Hepatocyte (in vitro differentiated cells): Measurements from ENCODE around the gene CNIH1. TPM values are rescaled to one million over a fixed set of nuclear protein-coding genes. Genes with fewer than 3 reads are reported as not detected.
"Not testable (repeated sequence)": the region's sequence is repeated elsewhere in the genome, so short reads cannot be mapped to it uniquely, and the experiment has no call there.

ENCODE experiments used
- DNase-seq: peaks from one replicate; pipeline ENCODE4 v3.0.0-alpha.2; 2016; ENCODE audit warnings: low spot score
- H2AFZ ChIP-seq: fragments of 200-600 bp; sonication (generic); 2 replicates; pipeline ENCODE4 v1.6.0; 2016; ENCODE audit warnings: antibody characterized with exemption, mild to moderate bottlenecking
- H3K27ac ChIP-seq: fragments of 200-600 bp; sonication (generic); 2 replicates; pipeline ENCODE4 v1.5.1; 2016; ENCODE audit warnings: mild to moderate bottlenecking
- H3K27me3 ChIP-seq: fragments of 200-600 bp; sonication (generic); 2 replicates; pipeline ENCODE4 v1.6.1; 2016
- H3K36me3 ChIP-seq: fragments of 200-600 bp; sonication (generic); replicated peaks from 2 replicates; pipeline ENCODE4 v1.5.1; 2016; ENCODE audit warnings: low read depth; ENCODE audit not compliant: insufficient read depth
- H3K4me1 ChIP-seq: fragments of 200-600 bp; sonication (generic); 2 replicates; pipeline ENCODE4 v1.5.1; 2016; ENCODE audit warnings: mild to moderate bottlenecking, moderate library complexity; ENCODE audit not compliant: insufficient read depth
- H3K4me2 ChIP-seq: fragments of 200-600 bp; sonication (generic); 2 replicates; pipeline ENCODE4 v1.6.0; 2016
- H3K4me3 ChIP-seq: fragments of 200-600 bp; sonication (generic); 2 replicates; pipeline ENCODE4 v1.5.1; 2016; ENCODE audit warnings: mild to moderate bottlenecking
- H3K79me2 ChIP-seq: fragments of 200-600 bp; sonication (generic); 2 replicates; pipeline ENCODE4 v1.6.0; 2017; ENCODE audit warnings: mild to moderate bottlenecking
- H3K9me2 ChIP-seq: fragments of 200-600 bp; sonication (generic); replicated peaks from 2 replicates; pipeline ENCODE4 v1.6.0; 2017; ENCODE audit warnings: mild to moderate bottlenecking; ENCODE audit not compliant: insufficient read depth
- H3K9me3 ChIP-seq: fragments of 200-600 bp; sonication (generic); 2 replicates; pipeline ENCODE4 v1.5.1; 2016; ENCODE audit warnings: low read depth, mild to moderate bottlenecking
- H4K20me1 ChIP-seq: fragments of 200-600 bp; sonication (generic); 2 replicates; pipeline ENCODE4 v1.6.0; 2016; ENCODE audit warnings: mild to moderate bottlenecking; ENCODE audit not compliant: insufficient read depth, poor library complexity, severe bottlenecking
- EZH2 ChIP-seq: fragments of 200-600 bp; sonication (generic); IDR thresholded peaks from 2 replicates; pipeline ENCODE4 v1.6.1; 2016; ENCODE audit warnings: antibody characterized with exemption, mild to moderate bottlenecking, borderline replicate concordance
- EZH2phosphoT487 ChIP-seq: fragments of 200-600 bp; sonication (generic); IDR thresholded peaks from one replicate; pipeline ENCODE4 v1.6.1; 2018; ENCODE audit warnings: antibody characterized with exemption, mild to moderate bottlenecking, low read depth, moderate library complexity; ENCODE audit not compliant: unreplicated experiment, severe bottlenecking
- WGBS: methylation state at CpG from one replicate; pipeline ENCODE4 v1.1.6; 2016; ENCODE audit warnings: low lambda C conversion rate; ENCODE audit errors: missing lambda C conversion rate; 5-methylcytosine and 5-hydroxymethylcytosine counted together
- polyA plus RNA-seq: library from polyadenylated mRNA; unstranded; fragments of >200 nt; fragmentation: Nextera tagmentation; extraction: Ambion mirVana; gene quantifications from 2 replicates; pipeline ENCODE4 v1.2.1, GENCODE V29; 2016
- total RNA-seq: library from RNA; depleted of rRNA; stranded (reverse); fragments of >200 nt; gene quantifications from 2 replicates; pipeline ENCODE4 v1.2.3, GENCODE V29; 2014
- TF ChIP-seq, protein P1 (sequence below): fragments of 200-600 bp; sonication (generic); IDR thresholded peaks from 2 replicates; pipeline ENCODE4 v1.5.1; 2016; ENCODE audit warnings: antibody characterized with exemption, mild to moderate bottlenecking; ENCODE audit not compliant: poor library complexity

Gene CNIH1
- total and polyA plus RNA-seq, 2 experiments from 2014 or later: 201 to 320 TPM

- Histone ChIP-seq H3K27me3 (no peaks in the 10 kb centered on the region), H4K20me1 (no peaks in the 10 kb centered on the region), H3K79me2 (peaks cover 2% of the 10 kb centered on the region), H3K4me2 (peak overlapping the region; percentile 73), H3K9me2 (no peaks in the 10 kb centered on the region), H3K4me1 (no peaks in the 10 kb centered on the region), H3K4me3 (peak overlapping the region; percentile 17), H3K27ac (no peak overlapping the region), H3K36me3 (no peaks in the 10 kb centered on the region), H3K9me3 (no peaks in the 10 kb centered on the region), H2AFZ (peak overlapping the region; percentile 38)
- DNase-seq: no peak
- WGBS: 75% methylated on average over 9 of the region's 9 CpGs
- TF ChIP-seq, protein P1, sequence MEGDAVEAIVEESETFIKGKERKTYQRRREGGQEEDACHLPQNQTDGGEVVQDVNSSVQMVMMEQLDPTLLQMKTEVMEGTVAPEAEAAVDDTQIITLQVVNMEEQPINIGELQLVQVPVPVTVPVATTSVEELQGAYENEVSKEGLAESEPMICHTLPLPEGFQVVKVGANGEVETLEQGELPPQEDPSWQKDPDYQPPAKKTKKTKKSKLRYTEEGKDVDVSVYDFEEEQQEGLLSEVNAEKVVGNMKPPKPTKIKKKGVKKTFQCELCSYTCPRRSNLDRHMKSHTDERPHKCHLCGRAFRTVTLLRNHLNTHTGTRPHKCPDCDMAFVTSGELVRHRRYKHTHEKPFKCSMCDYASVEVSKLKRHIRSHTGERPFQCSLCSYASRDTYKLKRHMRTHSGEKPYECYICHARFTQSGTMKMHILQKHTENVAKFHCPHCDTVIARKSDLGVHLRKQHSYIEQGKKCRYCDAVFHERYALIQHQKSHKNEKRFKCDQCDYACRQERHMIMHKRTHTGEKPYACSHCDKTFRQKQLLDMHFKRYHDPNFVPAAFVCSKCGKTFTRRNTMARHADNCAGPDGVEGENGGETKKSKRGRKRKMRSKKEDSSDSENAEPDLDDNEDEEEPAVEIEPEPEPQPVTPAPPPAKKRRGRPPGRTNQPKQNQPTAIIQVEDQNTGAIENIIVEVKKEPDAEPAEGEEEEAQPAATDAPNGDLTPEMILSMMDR: no peak
Measured at GRCh38 chr14:54396183-54396492, 45.0 kb downstream of the CNIH1 start.

DNA sequence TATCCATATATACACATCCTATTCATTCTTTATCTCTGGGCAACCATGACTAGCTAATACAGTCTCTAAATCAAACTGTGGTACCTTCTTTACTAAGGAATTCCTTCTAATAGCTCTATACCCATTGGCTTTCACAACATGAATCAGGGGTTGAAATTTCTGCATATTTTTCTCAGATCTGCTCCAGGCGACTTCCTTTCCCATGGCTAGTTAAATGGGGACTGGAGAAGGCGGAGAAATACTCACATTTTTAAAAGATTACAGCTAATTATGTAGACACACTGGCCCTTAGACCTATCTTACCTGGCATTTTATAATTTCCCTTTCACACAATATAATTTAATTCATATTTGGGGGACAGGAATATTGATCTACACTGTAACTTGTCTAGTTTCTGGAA lies 45.5 kb downstream of the CNIH1 start:
- no peak overlapping the region for H3K27ac ChIP-seq
- no peaks in the 10 kb centered on the region for H3K9me2 ChIP-seq
- no peak for DNase-seq
- no peaks in the 10 kb centered on the region for H3K9me3 ChIP-seq
- no peak overlapping the region for H3K4me2 ChIP-seq
- no peaks in the 10 kb centered on the region for H3K4me1 ChIP-seq
- no peaks in the 10 kb centered on the region for H3K36me3 ChIP-seq
- 94% methylated on average over 2 of the region's 2 CpGs for WGBS
- peaks cover 2% of the 10 kb centered on the region for H3K79me2 ChIP-seq
- H2AFZ ChIP-seq: no peak overlapping the region
- H3K4me3 ChIP-seq: no peak overlapping the region
- TF ChIP-seq, protein P1: no peak
- no peak for TF ChIP-seq EZH2phosphoT487
- no peak for TF ChIP-seq EZH2
- no peaks in the 10 kb centered on the region for H3K27me3 ChIP-seq
- H4K20me1 ChIP-seq: no peaks in the 10 kb centered on the region

DNA sequence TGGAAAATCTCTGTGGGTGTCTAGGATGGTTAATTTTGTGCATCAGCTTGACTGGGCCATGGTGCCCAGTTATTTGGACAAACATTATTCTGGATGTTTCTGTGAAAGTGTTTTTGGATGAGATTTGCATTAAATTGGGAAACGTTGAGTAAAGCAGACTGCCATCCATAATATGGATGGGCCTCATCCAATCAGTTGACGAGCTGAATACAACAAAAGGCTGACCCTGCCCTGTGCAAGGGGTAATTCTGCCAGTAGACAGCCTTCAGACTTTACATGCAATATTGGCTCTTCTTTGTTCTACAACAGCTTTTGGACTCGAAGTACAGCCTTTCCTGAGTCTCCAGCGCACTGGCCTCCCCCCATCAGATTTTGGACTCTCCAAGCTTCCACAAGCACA lies 45.9 kb downstream of the CNIH1 start:
- Histone ChIP-seq H4K20me1 (no peaks in the 10 kb centered on the region), H3K27me3 (no peaks in the 10 kb centered on the region), H3K4me1 (no peaks in the 10 kb centered on the region), H3K79me2 (peaks cover under 1% of the 10 kb centered on the region), H3K9me3 (no peaks in the 10 kb centered on the region), H3K36me3 (no peaks in the 10 kb centered on the region), H3K4me3 (no peak overlapping the region), H3K4me2 (no peak overlapping the region), H3K27ac (no peak overlapping the region), H2AFZ (no peak overlapping the region), H3K9me2 (no peaks in the 10 kb centered on the region)
- WGBS: 86% methylated on average over 4 of the region's 4 CpGs
- TF ChIP-seq EZH2: no peak
- TF ChIP-seq EZH2phosphoT487: no peak
- TF ChIP-seq, protein P1: no peak
- no peak for DNase-seq

DNA sequence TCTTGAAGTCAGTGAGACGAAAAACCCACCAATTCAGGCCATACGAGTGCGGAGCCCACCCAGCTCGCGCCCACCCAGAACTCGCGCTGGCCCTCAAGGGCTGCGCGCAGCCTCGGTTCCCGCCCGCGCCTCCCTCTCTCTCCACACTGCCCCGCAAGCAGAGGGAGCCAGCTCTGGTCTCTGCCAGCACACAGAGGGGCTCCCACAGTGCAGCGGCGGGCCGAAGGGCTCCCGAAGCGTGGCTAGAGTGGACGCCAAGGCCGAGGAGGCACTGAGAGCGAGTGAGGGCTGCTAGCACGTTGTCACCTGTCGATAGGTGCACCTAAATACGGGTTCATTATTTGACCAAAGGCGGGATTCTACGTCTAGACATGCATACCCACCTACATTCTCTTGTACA lies 46.6 kb downstream of the CNIH1 start:
- no peaks in the 10 kb centered on the region for H3K9me3 ChIP-seq
- 99% methylated on average over 25 of the region's 27 CpGs for WGBS
- no peak overlapping the region for H3K4me2 ChIP-seq
- H3K4me3 ChIP-seq: no peak overlapping the region
- H3K79me2 ChIP-seq: no peaks in the 10 kb centered on the region
- H3K4me1 ChIP-seq: no peaks in the 10 kb centered on the region
- H3K27ac ChIP-seq: no peak overlapping the region
- no peak for DNase-seq
- no peak overlapping the region for H2AFZ ChIP-seq
- TF ChIP-seq EZH2phosphoT487 (no peak), EZH2 (no peak)
- TF ChIP-seq, protein P1: no peak
- no peaks in the 10 kb centered on the region for H3K27me3 ChIP-seq
- H3K9me2 ChIP-seq: no peaks in the 10 kb centered on the region
- no peaks in the 10 kb centered on the region for H3K36me3 ChIP-seq
- no peaks in the 10 kb centered on the region for H4K20me1 ChIP-seq

DNA sequence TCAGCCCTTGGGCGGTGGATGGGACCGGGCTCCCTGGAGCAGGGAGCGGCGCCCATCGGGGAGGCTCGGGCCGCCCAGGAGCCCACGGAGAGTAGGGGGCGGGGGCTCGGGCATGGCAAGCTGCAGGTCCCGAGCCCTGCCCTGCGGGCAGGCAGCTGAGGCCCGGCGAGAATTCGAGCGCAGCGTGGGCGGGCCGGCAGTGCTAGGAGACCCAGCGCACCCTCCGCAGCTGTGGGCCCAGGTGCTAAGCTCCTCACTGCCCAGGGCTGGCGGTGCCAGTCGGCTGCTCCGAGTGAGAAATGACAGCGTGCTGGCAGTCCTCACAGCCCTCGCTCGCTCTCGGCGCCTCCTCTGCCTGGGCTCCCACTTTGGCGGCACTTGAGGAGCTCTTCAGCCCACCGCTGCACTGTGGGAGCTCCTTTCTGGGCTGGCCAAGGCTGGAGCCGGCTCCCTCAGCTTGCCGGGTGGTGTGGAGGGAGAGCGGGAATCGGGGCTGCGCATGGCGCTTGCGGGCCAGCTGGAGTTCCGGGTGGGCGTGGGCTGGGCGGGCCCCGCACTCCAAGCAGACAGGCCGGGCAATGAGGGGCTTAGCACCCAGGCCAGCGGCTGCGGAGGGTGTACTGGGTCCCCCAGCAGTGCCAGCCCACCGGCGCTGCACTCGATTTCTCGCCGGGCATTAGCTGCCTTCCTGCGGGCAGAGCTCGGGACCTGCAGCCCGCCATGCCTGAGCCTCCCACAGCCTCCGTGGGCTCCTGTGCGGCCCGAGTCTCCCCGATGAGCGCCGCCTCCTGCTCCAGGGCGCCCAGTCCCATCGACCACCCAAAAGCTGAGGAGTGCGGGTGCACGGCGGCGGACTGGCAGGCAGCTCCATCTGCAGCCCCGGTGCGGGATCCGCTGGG lies 47.9 kb downstream of the CNIH1 start:
- 93% methylated on average over 43 of the region's 68 CpGs for WGBS
- not testable (repeated sequence) for H3K79me2 ChIP-seq, H3K27ac ChIP-seq, H4K20me1 ChIP-seq, DNase-seq, H3K4me3 ChIP-seq, H3K4me1 ChIP-seq, H2AFZ ChIP-seq, H3K4me2 ChIP-seq, H3K27me3 ChIP-seq, H3K9me2 ChIP-seq, H3K36me3 ChIP-seq, H3K9me3 ChIP-seq
